Smooth muscle cell (in vitro differentiated cells): ENCODE results near the gene TUBB3. TPM values are rescaled to one million over a fixed set of nuclear protein-coding genes. Genes with fewer than 3 reads are reported as not detected.

Experiments
- DNase-seq: peaks from one replicate; lab custom pipeline; 2025; ENCODE audit not compliant: unreplicated experiment; lab: John Stamatoyannopoulos, UW
- H2AFZ ChIP-seq: fragments of 200-600 bp; sonication (generic); 2 replicates; pipeline ENCODE4 v1.6.0; 2016; ENCODE audit warnings: antibody characterized with exemption, low read depth, mild to moderate bottlenecking
- H3F3A ChIP-seq: fragments of 200-600 bp; sonication (generic); 2 replicates; pipeline ENCODE4 v1.6.0; 2017; ENCODE audit warnings: antibody characterized with exemption, low read depth
- H3K27ac ChIP-seq: fragments of 200-600 bp; sonication (generic); 2 replicates; pipeline ENCODE4 v1.5.1; 2016; ENCODE audit warnings: low read depth, mild to moderate bottlenecking
- H3K27me3 ChIP-seq: fragments of 200-600 bp; sonication (generic); 2 replicates; pipeline ENCODE4 v1.6.1; 2016; ENCODE audit warnings: low read depth, mild to moderate bottlenecking
- H3K36me3 ChIP-seq: fragments of 200-600 bp; sonication (generic); 2 replicates; pipeline ENCODE4 v1.5.1; 2016; ENCODE audit warnings: low read depth
- H3K4me1 ChIP-seq: fragments of 200-600 bp; sonication (generic); 2 replicates; pipeline ENCODE4 v1.5.1; 2016; ENCODE audit warnings: low read depth
- H3K4me2 ChIP-seq: fragments of 200-600 bp; sonication (generic); 2 replicates; pipeline ENCODE4 v1.6.0; 2016; ENCODE audit warnings: mild to moderate bottlenecking
- H3K4me3 ChIP-seq: fragments of 200-600 bp; sonication (generic); 2 replicates; pipeline ENCODE4 v1.5.1; 2016; ENCODE audit warnings: mild to moderate bottlenecking
- H3K79me2 ChIP-seq: fragments of 200-600 bp; sonication (generic); 2 replicates; pipeline ENCODE4 v1.6.0; 2016; ENCODE audit warnings: low read depth, mild to moderate bottlenecking
- H3K9ac ChIP-seq: fragments of 200-600 bp; sonication (generic); 2 replicates; pipeline ENCODE4 v1.6.0; 2016; ENCODE audit warnings: low read depth
- H3K9me3 ChIP-seq: fragments of 200-600 bp; sonication (generic); replicated peaks from 2 replicates; pipeline ENCODE4 v1.5.1; 2016; ENCODE audit warnings: low read depth
- H4K20me1 ChIP-seq: fragments of 200-600 bp; sonication (generic); 2 replicates; pipeline ENCODE4 v1.6.0; 2016; ENCODE audit warnings: low read depth
- CTCF ChIP-seq: fragments of 200-600 bp; sonication (generic); IDR thresholded peaks from 2 replicates; pipeline ENCODE4 v1.5.1; 2017; ENCODE audit warnings: borderline replicate concordance, mild to moderate bottlenecking, antibody characterized with exemption; ENCODE audit not compliant: insufficient read depth, poor library complexity, severe bottlenecking
- WGBS: methylation state at CpG from one replicate; pipeline ENCODE4 v1.1.7; 2016; ENCODE audit warnings: low lambda C conversion rate; 5-methylcytosine and 5-hydroxymethylcytosine counted together
- polyA plus RNA-seq: library from polyadenylated mRNA; unstranded; fragments of >200 nt; fragmentation: Nextera tagmentation; extraction: Ambion mirVana; gene quantifications from 2 replicates; pipeline ENCODE4 v1.2.1, GENCODE V29; 2016
- total RNA-seq: library from RNA; depleted of rRNA; stranded (reverse); fragments of >200 nt; gene quantifications from 2 replicates; pipeline ENCODE4 v1.2.3, GENCODE V29; 2014

The TUBB3 gene
- total and polyA plus RNA-seq, 2 experiments from 2014 or later, result 198 to 234 TPM

- H3K9me3 ChIP-seq, result no peaks in the 10 kb centered on the region
- H3K27ac ChIP-seq, result no peak overlapping the region
- WGBS, result 97% methylated on average over 8 of the region's 8 CpGs
- DNase-seq, result no peak
- H3K27me3 ChIP-seq, result no peaks in the 10 kb centered on the region
- no peak overlapping the region for H3K9ac ChIP-seq
- no peaks in the 10 kb centered on the region for H3K36me3 ChIP-seq
- no peak overlapping the region for H3K4me3 ChIP-seq
- H3K79me2 ChIP-seq, result peaks cover 45% of the 10 kb centered on the region
- H2AFZ ChIP-seq, result no peak overlapping the region
- H3K4me1 ChIP-seq, result no peaks in the 10 kb centered on the region
- TF ChIP-seq CTCF, result no peak
- no peaks in the 10 kb centered on the region for H3F3A ChIP-seq
- peaks cover 71% of the 10 kb centered on the region for H4K20me1 ChIP-seq
- H3K4me2 ChIP-seq, result no peak overlapping the region
These were observed 39.1 kb upstream of the TUBB3 start for GRCh38 chr16:89884041-89884421.

- Histone ChIP-seq H3K9ac (no peak overlapping the region), H3K27ac (no peak overlapping the region), H3K4me2 (no peak overlapping the region), H3F3A (no peaks in the 10 kb centered on the region), H3K4me1 (no peaks in the 10 kb centered on the region), H2AFZ (no peak overlapping the region), H3K27me3 (no peaks in the 10 kb centered on the region), H4K20me1 (peaks cover 68% of the 10 kb centered on the region), H3K4me3 (no peak overlapping the region), H3K9me3 (no peaks in the 10 kb centered on the region), H3K36me3 (no peaks in the 10 kb centered on the region), H3K79me2 (peaks cover 22% of the 10 kb centered on the region)
- WGBS, result 98% methylated on average over 14 of the region's 14 CpGs
- TF ChIP-seq CTCF, result no peak
- DNase-seq, result no peak
These were observed 35.9 kb upstream of the TUBB3 start for GRCh38 chr16:89887243-89887642.

DNA sequence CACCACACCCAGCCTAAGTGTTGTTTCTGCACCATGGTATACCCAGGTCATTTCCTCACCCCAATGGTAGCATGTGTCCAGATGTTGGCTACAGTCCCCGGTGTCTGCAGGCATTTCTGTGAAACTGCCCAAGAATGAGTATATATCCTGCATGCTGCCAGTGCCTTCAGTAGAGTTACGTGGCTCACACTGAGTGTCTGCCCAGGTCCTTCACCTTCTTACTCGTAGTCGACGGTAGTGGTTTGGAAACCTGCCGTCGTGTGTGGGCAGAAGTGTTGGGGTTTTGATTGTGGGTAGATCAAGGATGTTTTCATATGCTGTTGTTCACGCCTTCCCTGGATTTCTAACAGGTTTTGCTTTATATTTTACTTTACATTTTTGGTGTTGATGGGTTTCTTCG, 32.9 kb upstream of the TUBB3 start:
- no peak overlapping the region for H3K27ac ChIP-seq
- H3K79me2 ChIP-seq, result peaks cover 5% of the 10 kb centered on the region
- TF ChIP-seq CTCF, result no peak
- H2AFZ ChIP-seq, result no peak overlapping the region
- no peaks in the 10 kb centered on the region for H3K4me1 ChIP-seq
- no peaks in the 10 kb centered on the region for H3K36me3 ChIP-seq
- no peaks in the 10 kb centered on the region for H3F3A ChIP-seq
- no peak overlapping the region for H3K4me2 ChIP-seq
- H4K20me1 ChIP-seq, result peaks cover 62% of the 10 kb centered on the region
- 98% methylated on average over 9 of the region's 9 CpGs for WGBS
- no peak overlapping the region for H3K4me3 ChIP-seq
- no peaks in the 10 kb centered on the region for H3K27me3 ChIP-seq
- no peak for DNase-seq
- H3K9ac ChIP-seq, result no peak overlapping the region
- H3K9me3 ChIP-seq, result no peaks in the 10 kb centered on the region

GRCh38 chr16:89890886-89891657, 32.1 kb upstream of the TUBB3 start:
- Histone ChIP-seq H3K27ac (no peak overlapping the region), H3K9me3 (no peaks in the 10 kb centered on the region), H3K27me3 (no peaks in the 10 kb centered on the region), H3K4me2 (no peak overlapping the region), H3K4me1 (no peaks in the 10 kb centered on the region), H2AFZ (no peak overlapping the region), H3K4me3 (no peak overlapping the region), H3K79me2 (peaks cover 5% of the 10 kb centered on the region), H3K9ac (no peak overlapping the region), H3K36me3 (no peaks in the 10 kb centered on the region), H4K20me1 (peaks cover 63% of the 10 kb centered on the region), H3F3A (no peaks in the 10 kb centered on the region)
- TF ChIP-seq CTCF, result no peak
- WGBS, result 95% methylated on average over 13 of the region's 16 CpGs
- DNase-seq, result no peak
